Measurements from ENCODE around the gene CLDN7.

Gene CLDN7

GRCh38 chr17:7262192-7262934 is at the start of gene CLDN7:
Gene CLDN7, minus strand, starts transcription at chr17:7262478. Its CDS starts 435 bp downstream, at chr17:7262043.
- DNase-seq, result no peak

DNA sequence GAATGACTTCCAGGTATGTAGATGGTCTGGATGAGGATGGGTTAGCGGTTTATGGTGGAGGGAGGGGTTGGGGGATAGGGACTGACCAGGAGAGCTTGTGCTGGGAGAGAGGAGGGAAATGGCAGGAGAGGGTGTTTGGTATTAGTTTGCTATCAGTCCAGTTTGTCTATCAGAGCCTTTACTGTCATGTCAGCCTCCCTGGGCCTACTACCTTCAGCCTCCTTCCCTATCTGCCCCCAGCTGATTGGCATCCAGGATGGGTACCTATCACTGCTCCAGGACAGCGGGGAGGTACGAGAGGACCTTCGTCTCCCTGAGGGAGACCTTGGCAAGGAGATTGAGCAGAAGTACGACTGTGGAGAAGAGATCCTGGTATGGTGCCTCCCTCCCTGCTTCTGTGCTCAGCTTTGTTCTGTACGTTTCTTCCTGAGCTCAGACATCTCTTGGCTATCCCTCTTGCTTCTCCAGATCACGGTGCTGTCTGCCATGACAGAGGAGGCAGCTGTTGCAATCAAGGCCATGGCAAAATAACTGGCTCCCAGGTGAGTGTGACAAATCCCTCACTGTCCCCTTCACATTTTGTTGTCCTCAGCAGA is 48.9 kb upstream of the CLDN7 start:
- DNase-seq, result no peak

GRCh38 chr17:7309628-7310027 is 47.4 kb upstream of the CLDN7 start:
- DNase-seq, result no peak

GRCh38 chr17:7308625-7309433 is 46.6 kb upstream of the CLDN7 start:
- peak; percentile 85 for DNase-seq

DNA sequence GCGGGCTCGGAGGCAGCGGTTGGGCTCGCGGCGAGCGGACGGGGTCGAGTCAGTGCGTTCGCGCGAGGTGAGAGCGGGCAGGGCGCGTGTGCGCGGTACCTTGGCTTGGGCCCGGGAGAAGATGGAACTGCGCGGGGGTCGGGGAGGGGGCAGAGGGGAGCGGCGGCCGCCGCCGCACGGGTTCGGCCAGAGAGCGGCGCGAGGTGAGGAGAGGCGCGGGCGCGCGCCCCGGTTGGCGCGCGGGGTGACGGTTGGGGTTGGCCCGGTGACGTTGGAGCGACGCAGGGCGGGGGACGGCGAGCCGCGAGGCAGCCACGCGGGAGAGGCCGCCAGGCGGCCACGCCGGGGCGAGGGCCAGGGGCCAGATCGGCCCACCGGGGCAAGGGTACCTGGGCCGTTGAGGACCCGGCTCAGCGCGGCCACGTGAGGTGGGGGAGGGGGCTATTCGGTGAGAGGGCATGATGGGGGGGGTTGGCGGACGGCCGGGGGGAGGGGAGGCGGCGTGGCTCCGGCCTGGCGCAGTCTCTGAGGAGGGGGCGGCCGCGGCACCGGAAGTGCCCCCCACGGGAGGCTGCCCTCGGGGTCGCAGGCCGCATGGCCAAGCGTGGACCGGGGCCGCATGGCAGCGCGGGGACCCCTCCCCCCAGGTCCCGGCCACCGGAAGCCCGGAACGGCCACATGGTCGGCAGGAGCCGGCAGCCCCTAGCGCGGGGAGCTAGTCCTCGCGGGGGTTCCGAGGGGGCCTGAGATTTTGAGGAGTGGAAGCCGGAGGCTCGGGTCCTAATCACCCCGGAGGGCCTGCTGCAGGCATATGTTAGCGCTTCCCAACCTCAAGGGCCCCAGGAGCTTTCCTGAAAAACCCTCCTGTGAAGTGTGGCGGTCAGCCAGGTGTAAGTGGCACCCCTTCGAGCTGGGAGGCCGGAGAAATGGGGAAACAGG is 45.7 kb upstream of the CLDN7 start:
- peak; percentile 61 for DNase-seq

GRCh38 chr17:7306911-7307685 is 44.8 kb upstream of the CLDN7 start, which contains the start of gene EIF5A:
Gene EIF5A, plus strand, starts transcription at chr17:7307628. Its CDS starts 2,008 bp downstream, at chr17:7309636.
- DNase-seq, result peak; percentile 100

DNA sequence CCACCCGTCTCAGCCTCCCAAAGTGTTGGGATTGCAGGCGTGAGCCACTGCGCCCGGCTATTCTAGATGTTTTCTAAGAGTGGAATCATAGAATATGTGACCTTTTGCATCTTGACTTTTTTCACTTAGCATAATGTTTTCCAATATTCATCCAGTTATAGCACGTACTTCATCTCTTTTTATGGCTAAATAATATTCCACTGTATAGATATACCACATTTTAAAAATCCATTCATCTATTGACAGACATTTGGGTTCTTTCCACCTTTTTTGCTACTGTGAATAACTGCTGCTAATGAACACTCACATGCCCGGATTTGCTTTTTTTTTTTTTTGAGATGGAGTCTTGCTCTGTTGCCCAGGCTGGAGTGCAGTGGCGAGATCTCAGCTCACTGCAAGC is 41.9 kb upstream of the CLDN7 start:
- no peak for DNase-seq

DNA sequence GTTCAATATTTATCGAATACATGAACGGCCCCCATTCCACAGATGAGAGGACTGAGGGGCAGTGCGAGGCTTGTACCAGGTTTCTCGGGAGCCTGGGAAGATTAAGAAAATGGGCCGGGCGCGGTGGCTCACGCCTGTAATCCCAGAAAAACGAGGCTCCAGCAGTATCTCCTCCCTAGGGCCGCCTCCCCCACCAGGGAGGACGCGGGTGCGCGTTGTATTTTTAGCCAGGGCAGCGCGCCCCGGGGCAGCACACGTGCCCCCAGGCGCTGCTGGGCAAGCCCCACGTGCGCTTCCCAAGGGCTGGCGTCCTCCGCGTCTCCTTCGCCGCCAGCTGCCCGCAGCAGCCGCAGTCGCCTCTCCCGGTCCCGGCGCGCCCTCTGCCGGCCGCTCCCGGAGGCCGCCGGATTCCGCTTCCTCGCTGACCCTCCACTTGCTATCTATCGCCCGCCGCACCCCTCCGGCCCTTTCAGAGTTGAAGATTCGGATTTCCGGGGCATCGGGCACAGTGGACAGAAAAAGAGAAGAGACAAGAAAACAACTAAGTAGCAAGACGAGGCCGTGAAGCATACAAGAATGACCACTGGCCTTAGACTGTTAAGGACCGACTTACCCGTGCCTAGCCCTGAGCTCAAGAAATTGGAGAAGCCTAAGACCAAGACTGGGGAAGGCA is 34.0 kb upstream of the CLDN7 start:
- DNase-seq, result peak; percentile 77

DNA sequence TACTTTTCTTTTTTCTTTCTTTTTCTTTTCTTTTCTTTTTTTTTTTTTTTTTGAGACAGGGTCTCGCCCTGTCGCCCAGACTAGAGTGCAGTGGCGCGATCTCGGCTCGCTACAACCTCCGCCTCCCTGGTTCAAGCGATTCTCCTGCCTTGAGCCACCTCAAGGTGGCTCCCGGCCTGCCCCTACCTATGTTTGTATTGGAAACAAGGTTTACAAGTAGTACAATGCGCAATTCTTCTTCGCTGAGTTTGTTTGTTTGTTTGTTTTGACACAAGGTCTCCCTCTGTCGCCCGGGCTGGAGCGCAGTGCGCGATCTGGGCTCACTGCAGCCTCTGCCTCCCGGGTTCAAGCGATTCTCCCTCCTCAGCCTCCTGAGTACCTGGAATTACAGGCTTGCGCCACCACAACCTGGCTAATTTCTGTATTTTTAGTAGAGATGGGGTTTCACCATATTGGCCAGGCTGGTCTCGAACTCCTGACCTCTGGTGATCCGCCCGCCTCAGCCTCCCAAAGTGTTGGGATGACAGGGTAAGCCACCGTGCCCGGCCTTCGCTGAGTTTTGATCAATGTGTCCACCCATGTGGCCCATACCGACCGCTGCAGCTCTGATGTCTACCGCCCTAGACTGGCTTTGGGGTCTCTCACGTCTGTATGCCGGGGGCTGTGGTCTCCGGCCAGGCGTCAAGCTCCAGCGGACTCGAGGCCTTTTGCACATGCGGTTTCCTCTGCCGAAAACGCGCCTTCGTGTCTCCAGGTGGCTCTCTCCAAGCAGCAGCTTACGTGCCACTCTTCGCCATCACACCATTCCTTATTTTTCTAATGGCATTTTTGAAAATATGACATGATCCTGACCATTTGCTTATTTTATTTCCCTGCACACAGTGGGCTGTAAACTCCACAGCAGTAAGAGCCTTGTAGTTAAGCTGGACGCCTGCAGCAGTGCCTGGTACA is 33.2 kb upstream of the CLDN7 start:
- no peak for DNase-seq

DNA sequence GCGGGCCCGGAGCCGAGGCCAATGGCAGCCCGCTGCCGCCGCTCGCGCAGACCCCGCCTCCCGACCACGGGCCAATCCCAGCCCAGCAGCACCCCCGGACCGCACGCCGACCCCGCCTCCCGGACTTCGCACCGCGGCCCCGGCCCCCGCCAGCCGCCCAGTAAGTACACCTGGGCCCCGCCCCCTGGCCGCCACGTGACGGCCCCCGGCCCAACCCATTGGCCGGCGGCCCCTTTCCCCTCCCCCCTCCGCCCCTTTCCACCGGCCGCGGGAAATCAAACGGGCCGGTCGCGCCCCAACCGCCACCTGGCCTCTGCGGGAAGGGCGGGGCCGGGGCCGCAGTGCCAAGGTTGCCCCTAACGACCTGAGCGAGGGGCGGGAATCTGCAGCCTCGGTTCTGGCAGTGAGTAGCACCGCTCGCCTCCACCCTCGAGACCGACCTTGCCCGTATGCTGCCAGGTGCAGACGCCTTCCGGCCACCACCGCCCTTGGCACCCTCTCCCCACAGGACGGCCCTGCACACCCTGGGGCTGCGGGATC is 32.4 kb upstream of the CLDN7 start, which contains the start of gene YBX2:
Gene YBX2, minus strand, starts transcription at position 26 of the 540 bp plus-strand sequence. CDS start 139 bp downstream, outside the sequence.
- peak; percentile 87 for DNase-seq

GRCh38 chr17:7293816-7294613 is 31.7 kb upstream of the CLDN7 start:
- DNase-seq, result peak; percentile 43

GRCh38 chr17:7293159-7293558 is 30.9 kb upstream of the CLDN7 start:
- DNase-seq, result no peak

GRCh38 chr17:7292729-7293128 is 30.5 kb upstream of the CLDN7 start:
- DNase-seq, result no peak

GRCh38 chr17:7292194-7292593 is 29.9 kb upstream of the CLDN7 start:
- no peak for DNase-seq

DNA sequence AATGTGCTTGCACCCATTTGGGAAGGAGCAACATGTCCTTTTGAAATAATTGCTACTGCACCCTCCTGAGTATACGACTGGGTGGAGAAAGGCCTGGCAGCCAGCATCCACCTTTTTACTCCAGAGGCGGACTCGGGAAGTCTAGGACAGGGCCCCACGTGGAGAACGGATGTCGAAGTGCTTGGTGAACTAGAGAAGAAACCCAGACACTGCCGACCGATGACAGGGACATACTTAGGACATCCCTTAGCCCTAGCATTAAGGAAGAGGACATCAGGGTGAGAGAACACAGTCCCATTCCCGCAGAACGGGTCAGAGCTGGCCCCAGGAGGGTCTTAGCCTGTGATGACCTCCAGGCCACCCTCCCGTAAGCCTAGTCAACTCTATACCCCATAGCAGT is 28.4 kb upstream of the CLDN7 start:
- DNase-seq, result no peak

GRCh38 chr17:7290166-7290565 is 27.9 kb upstream of the CLDN7 start:
- no peak for DNase-seq

GRCh38 chr17:7289256-7290032 is 27.2 kb upstream of the CLDN7 start:
- no peak for DNase-seq

- DNase-seq, result no peak
These were observed 23.4 kb upstream of the CLDN7 start for GRCh38 chr17:7285679-7286078.
